BLaER1 treated with 17β-estradiol and CSF1 and Interleukin-3, amounts not matched to agents 10 nM and 100 nM (cell line): ENCODE measurements around the gene NEK2.
A peak's percentile ranks its signal among the peaks of the same experiment; 100 is the strongest.

Experiments used
- H3K27ac ChIP-seq, 11 experiments: shearing (Covaris generic); formaldehyde crosslinking; 2 replicates each; pipeline ENCODE4 v1.8.1; 2022
- H3K27me3 ChIP-seq, 11 experiments: shearing (Covaris generic); formaldehyde crosslinking; 2 replicates each; pipeline ENCODE4 v1.8.1; 2022
- H3K36me3 ChIP-seq, 11 experiments: shearing (Covaris generic); formaldehyde crosslinking; 2 replicates each; pipeline ENCODE4 v1.8.1; 2022
- H3K4me1 ChIP-seq, 10 experiments: shearing (Covaris generic); formaldehyde crosslinking; 2 replicates each; pipeline ENCODE4 v1.8.1; 2022
- H3K4me2 ChIP-seq, 11 experiments: shearing (Covaris generic); formaldehyde crosslinking; 2 replicates each; pipeline ENCODE4 v1.8.1; 2022
- H3K4me3 ChIP-seq, 10 experiments: shearing (Covaris generic); formaldehyde crosslinking; 2 replicates each; pipeline ENCODE4 v1.8.1; 2022
- H3K9ac ChIP-seq, 11 experiments: shearing (Covaris generic); formaldehyde crosslinking; 2 replicates each; pipeline ENCODE4 v1.8.1; 2022
- H3K9me3 ChIP-seq, 11 experiments: shearing (Covaris generic); formaldehyde crosslinking; replicated peaks in 1 of 11; 2 replicates each; pipeline ENCODE4 v1.8.1; 2022
- H4K20me1 ChIP-seq, 11 experiments: shearing (Covaris generic); formaldehyde crosslinking; 2 replicates each; pipeline ENCODE4 v1.8.1; 2022
- Cebpa-rat ChIP-seq, 11 experiments: shearing (Covaris generic); IDR thresholded peaks; 2 replicates each; pipeline ENCODE4 v1.8.1; 2022

NEK2 gene

DNA sequence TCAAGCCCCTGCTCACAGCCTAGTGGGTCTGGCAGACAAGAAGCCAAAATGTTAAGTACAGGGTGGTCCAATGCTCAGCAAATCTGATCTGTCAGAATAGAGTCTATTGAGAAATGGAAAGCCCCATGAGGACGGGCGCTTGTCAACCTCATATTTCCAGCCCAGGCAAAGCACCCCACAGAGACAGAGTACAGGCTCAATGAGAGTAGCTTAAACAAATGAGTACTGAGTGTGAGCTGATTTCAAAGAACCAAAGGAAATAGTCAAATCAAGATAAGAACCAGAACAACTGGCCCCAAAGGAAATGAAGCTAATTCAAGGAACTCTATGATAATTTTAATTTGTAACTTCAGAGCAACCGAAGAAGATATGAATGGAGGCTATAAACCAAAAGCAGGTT lies 51.9 kb downstream of the NEK2 start:
- no peak overlapping the region for H3K27ac ChIP-seq
- H3K9me3 ChIP-seq, result no peaks in the 10 kb centered on the region
- H4K20me1 ChIP-seq, result no peaks in the 10 kb centered on the region
- peaks cover 0 to 4% (median 0%) of the 10 kb centered on the region in 11 experiments; a peak in 1 of 22 replicates for H3K27me3 ChIP-seq
- H3K9ac ChIP-seq, result no peak overlapping the region
- no peak for TF ChIP-seq Cebpa-rat (IDR thresholded peaks at IDR 0.05)
- peak overlapping the region in 5 of 11 experiments; percentile 2 to 49 (median 30); a peak in 5 of 22 replicates for H3K4me2 ChIP-seq
- H3K36me3 ChIP-seq, result no peaks in the 10 kb centered on the region
- no peak overlapping the region for H3K4me3 ChIP-seq
- H3K4me1 ChIP-seq, result peaks cover 0 to 47% (median 2%) of the 10 kb centered on the region in 10 experiments; a peak in 8 of 20 replicates

- TF ChIP-seq Cebpa-rat (IDR thresholded peaks at IDR 0.05), result no peak
- no peak overlapping the region for H3K9ac ChIP-seq
- H3K9me3 ChIP-seq, result no peaks in the 10 kb centered on the region
- H3K27me3 ChIP-seq, result no peaks in the 10 kb centered on the region
- H3K27ac ChIP-seq, result no peak overlapping the region
- H3K4me1 ChIP-seq, result peaks cover 0 to 55% (median 2%) of the 10 kb centered on the region in 10 experiments; a peak in 8 of 20 replicates
- peak overlapping the region in 2 of 11 experiments; percentile 29 to 52; a peak in 3 of 22 replicates for H3K4me2 ChIP-seq
- no peaks in the 10 kb centered on the region for H4K20me1 ChIP-seq
- H3K36me3 ChIP-seq, result no peaks in the 10 kb centered on the region
- H3K4me3 ChIP-seq, result no peak overlapping the region
These were observed 53.8 kb downstream of the NEK2 start for GRCh38 chr1:211621447-211622198.

DNA sequence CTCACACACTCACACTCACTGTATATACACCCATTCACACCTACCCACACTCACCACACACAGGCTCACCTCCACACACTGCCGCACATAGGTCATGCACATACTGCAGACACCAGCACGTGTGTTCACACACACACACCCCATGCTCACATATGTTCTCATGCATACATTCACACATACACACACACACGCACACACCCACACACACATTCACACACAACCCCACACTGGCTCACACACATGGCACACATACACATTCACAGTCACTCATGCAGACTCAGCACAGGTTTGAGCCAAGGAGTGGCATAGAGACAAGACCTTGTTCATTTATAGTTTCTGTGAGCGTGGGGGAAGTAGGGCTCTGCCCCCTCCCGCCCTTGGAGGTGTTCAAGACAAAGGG lies 55.3 kb downstream of the NEK2 start:
- Histone ChIP-seq H3K27ac (no peak overlapping the region), H3K4me3 (no peak overlapping the region), H3K4me1 (peaks cover 0 to 67% (median 6%) of the 10 kb centered on the region in 10 experiments; a peak in 11 of 20 replicates), H3K4me2 (peak overlapping the region in 4 of 11 experiments; percentile 1 to 42 (median 22); a peak in 5 of 22 replicates), H3K9me3 (no peaks in the 10 kb centered on the region), H4K20me1 (no peaks in the 10 kb centered on the region), H3K36me3 (no peaks in the 10 kb centered on the region), H3K27me3 (no peaks in the 10 kb centered on the region), H3K9ac (no peak overlapping the region)
- TF ChIP-seq Cebpa-rat (IDR thresholded peaks at IDR 0.05), result no peak

DNA sequence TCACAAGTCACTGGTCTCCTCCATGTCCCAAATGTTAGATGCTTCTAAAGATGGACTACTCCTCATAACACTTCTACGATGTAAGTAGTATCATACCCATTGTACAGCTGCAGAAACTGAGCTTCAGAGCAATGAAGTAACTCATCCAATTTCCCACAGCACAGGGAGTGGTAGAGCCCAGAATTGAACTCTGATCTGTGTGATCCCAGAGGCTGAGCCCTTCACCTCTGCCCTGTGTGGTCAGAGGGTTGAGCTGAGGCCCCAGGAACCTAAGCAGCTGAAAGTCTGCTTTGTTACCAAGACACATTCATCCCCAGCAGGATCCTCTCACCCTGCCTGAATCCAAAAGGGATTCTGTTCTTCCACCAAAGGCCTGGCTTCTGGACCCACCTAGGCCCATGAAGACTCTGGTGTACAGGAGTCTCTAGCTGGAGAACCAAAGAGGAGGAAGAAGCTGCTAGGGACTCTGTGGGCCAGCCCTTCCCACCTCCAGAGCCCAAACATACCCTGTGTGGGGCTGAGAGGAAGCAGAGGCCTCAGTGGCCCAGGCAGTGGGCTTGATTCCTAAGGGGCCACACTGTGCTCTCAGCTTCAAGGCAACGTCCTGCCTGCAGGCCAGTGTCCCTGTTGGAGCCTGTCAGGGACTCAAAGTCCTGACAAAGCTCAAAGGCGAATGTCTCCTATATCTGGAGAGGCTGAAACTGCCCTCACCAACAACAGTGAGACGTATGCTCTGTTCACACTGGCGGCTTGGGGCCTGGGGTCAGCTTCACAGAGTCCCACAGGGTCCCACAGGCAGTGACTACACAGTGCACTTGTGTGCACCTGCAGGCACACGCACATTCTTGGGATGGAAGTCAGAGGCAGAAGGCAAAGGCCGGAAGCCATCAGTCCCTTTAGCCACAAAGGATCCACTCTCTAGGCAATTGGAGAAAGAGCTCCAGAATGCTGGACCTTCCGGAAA lies 56.1 kb downstream of the NEK2 start:
- H3K9ac ChIP-seq, result 0 out of 22 replicates have a peak overlapping the region, but pooled peaks of 1 of the 11 experiments have one; percentile 13
- H3K4me3 ChIP-seq, result no peak overlapping the region
- peak overlapping the region in 2 of 11 experiments; percentile 5 to 10; a peak in 1 of 22 replicates for H3K27ac ChIP-seq
- no peak for TF ChIP-seq Cebpa-rat (IDR thresholded peaks at IDR 0.05)
- no peaks in the 10 kb centered on the region for H3K27me3 ChIP-seq
- H3K4me2 ChIP-seq, result peak overlapping the region in 4 of 11 experiments; percentile 1 to 42 (median 40); a peak in 7 of 22 replicates
- no peaks in the 10 kb centered on the region for H4K20me1 ChIP-seq
- H3K9me3 ChIP-seq, result no peaks in the 10 kb centered on the region
- no peaks in the 10 kb centered on the region for H3K36me3 ChIP-seq
- H3K4me1 ChIP-seq, result peaks cover 0 to 67% (median 14%) of the 10 kb centered on the region in 10 experiments; a peak in 13 of 20 replicates

DNA sequence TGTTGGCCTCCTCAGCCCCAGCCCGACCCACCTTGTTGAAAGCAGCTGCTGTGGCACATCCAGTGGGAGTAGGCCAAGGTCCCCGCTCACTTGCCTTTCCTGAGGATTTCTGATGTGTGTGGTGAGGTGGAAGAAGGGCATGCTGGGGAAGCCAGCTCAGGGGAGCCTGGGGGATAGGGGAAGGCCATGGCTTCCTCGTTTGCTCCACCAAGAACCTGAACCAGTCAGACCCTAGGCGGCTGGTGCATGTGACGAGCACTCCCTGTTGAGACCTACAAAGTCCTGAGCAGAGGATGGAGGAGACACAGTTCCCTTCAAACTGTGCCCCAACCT lies 58.5 kb downstream of the NEK2 start:
- Histone ChIP-seq H3K4me2 (peak overlapping the region in 4 of 11 experiments; percentile 4 to 40 (median 22); a peak in 6 of 22 replicates), H3K27ac (peak overlapping the region in 4 of 11 experiments; percentile 23 to 42 (median 38); a peak in 6 of 22 replicates), H3K9me3 (no peaks in the 10 kb centered on the region), H3K4me1 (peaks cover 0 to 81% (median 37%) of the 10 kb centered on the region in 10 experiments; a peak in 16 of 20 replicates), H3K36me3 (no peaks in the 10 kb centered on the region), H4K20me1 (no peaks in the 10 kb centered on the region), H3K27me3 (no peaks in the 10 kb centered on the region), H3K4me3 (no peak overlapping the region), H3K9ac (no peak overlapping the region)
- TF ChIP-seq Cebpa-rat (IDR thresholded peaks at IDR 0.05), result no peak

DNA sequence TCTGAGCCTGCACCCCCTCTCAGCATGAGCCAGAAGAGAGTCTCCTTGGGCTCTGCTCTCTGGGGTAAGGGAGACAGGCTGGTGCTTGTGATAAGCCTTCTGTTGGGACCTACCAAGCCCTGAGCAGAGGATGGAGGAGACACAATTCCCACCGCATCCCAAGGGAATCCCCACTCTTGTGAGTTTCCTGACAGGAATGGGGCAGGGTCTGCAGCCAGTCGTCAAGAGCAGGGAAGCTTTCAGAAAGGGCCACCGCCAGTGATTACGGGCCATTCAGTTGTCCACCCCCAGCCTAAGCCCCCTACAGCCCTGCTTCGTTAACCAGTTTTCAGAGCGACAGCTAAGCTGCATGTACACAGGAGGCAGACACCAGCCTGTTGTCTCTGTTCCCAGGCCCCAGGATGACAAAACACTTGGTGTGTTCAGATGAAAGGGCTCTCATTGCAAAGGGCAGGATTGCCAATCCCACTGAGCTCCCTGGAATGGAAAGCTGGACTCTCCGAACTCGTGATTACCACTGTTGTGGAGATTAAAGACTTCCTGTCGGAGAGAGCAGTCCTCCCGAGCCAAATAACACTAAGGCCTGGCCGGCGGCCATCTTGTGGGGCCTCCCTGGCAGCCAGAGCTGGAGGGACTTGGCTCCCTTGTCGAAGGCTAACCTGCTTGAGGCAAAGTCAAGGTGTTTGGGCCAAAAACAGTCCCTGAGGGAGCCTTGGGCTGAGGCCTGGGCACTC lies 59.0 kb downstream of the NEK2 start:
- Histone ChIP-seq H3K4me3 (no peak overlapping the region), H3K9ac (no peak overlapping the region), H4K20me1 (no peaks in the 10 kb centered on the region), H3K9me3 (no peaks in the 10 kb centered on the region), H3K27ac (peak overlapping the region in 4 of 11 experiments; percentile 23 to 42 (median 38); a peak in 6 of 22 replicates), H3K27me3 (no peaks in the 10 kb centered on the region), H3K4me2 (peak overlapping the region in 4 of 11 experiments; percentile 4 to 40 (median 22); a peak in 6 of 22 replicates), H3K36me3 (no peaks in the 10 kb centered on the region), H3K4me1 (peaks cover 0 to 81% (median 43%) of the 10 kb centered on the region in 10 experiments; a peak in 16 of 20 replicates)
- TF ChIP-seq Cebpa-rat (IDR thresholded peaks at IDR 0.05), result no peak

DNA sequence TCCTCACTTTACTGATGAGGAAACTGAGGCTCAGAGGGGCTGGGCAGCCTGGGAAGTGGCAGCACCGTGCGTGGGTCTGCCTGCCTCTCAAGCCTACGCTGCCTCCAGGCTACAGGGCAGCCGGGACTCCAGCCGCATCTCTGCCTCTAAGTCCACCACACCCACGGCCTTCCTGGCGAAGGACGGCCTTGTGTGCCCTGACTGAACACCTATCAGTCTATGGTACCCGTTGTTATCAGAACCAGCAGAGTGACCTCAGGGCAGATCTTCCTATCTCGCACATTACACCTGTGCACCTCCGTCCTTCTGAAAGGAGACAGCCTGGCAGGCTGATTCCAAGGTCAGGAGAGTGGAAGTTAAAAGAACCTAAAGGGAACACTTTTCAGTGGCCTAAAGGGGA lies 60.8 kb downstream of the NEK2 start:
- Histone ChIP-seq H3K4me3 (no peak overlapping the region), H4K20me1 (no peaks in the 10 kb centered on the region), H3K36me3 (no peaks in the 10 kb centered on the region), H3K9me3 (no peaks in the 10 kb centered on the region), H3K4me1 (peaks cover 0 to 85% (median 60%) of the 10 kb centered on the region in 10 experiments; a peak in 16 of 20 replicates), H3K4me2 (peak overlapping the region in 6 of 11 experiments; percentile 72 to 92 (median 85); a peak in 12 of 22 replicates), H3K27ac (peak overlapping the region in 8 of 11 experiments; percentile 30 to 89 (median 80); a peak in 15 of 22 replicates), H3K27me3 (no peaks in the 10 kb centered on the region), H3K9ac (peak overlapping the region in 4 of 11 experiments; percentile 16 to 52 (median 40); a peak in 4 of 22 replicates)
- no peak for TF ChIP-seq Cebpa-rat (IDR thresholded peaks at IDR 0.05)

GRCh38 chr1:211613951-211614350 lies 61.5 kb downstream of the NEK2 start:
- TF ChIP-seq Cebpa-rat (IDR thresholded peaks at IDR 0.05), result no peak
- Histone ChIP-seq H3K36me3 (no peaks in the 10 kb centered on the region), H4K20me1 (no peaks in the 10 kb centered on the region), H3K27me3 (no peaks in the 10 kb centered on the region), H3K4me2 (peak overlapping the region in 10 of 11 experiments; percentile 17 to 92 (median 79); a peak in 17 of 22 replicates), H3K4me3 (no peak overlapping the region), H3K4me1 (peaks cover 0 to 85% (median 63%) of the 10 kb centered on the region in 10 experiments; a peak in 16 of 20 replicates), H3K9ac (peak overlapping the region in 5 of 11 experiments; percentile 31 to 64 (median 54); a peak in 10 of 22 replicates), H3K27ac (peak overlapping the region; percentile 13 to 89 (median 77); a peak in 20 of 22 replicates), H3K9me3 (no peaks in the 10 kb centered on the region)
